Parathyroid adenoma (tissue), 2 donors: ENCODE measurements around the gene MCAM.

Experiments used
- H2AFZ ChIP-seq: fragments of 300-600 bp; sonication (generic); one replicate; pipeline ENCODE4 v1.7.0; 2017; ENCODE audit warnings: antibody characterized with exemption, mild to moderate bottlenecking
- H3K27ac ChIP-seq: fragments of 300-600 bp; sonication (generic); one replicate; pipeline ENCODE4 v1.7.0; 2017
- H3K27me3 ChIP-seq: fragments of 300-600 bp; sonication (generic); one replicate; pipeline ENCODE4 v1.7.0; 2017; ENCODE audit warnings: low read length; ENCODE audit not compliant: control insufficient read depth, insufficient read depth
- H3K36me3 ChIP-seq: fragments of 300-600 bp; sonication (generic); one replicate; pipeline ENCODE4 v1.7.0; 2017; ENCODE audit warnings: low read length; ENCODE audit not compliant: control insufficient read depth, insufficient read depth
- H3K4me1 ChIP-seq: fragments of 300-600 bp; sonication (generic); one replicate; pipeline ENCODE4 v1.7.0; 2017; ENCODE audit warnings: control low read depth
- H3K4me2 ChIP-seq: fragments of 300-600 bp; sonication (generic); one replicate; pipeline ENCODE4 v1.7.0; 2017; ENCODE audit warnings: low read length
- H3K4me3 ChIP-seq: fragments of 300-600 bp; sonication (generic); one replicate; pipeline ENCODE4 v1.7.0; 2017; ENCODE audit warnings: low read depth, low read length
- H3K79me2 ChIP-seq: fragments of 300-600 bp; sonication (generic); one replicate; pipeline ENCODE4 v1.7.0; 2017; ENCODE audit warnings: control low read depth
- H3K9ac ChIP-seq: fragments of 300-600 bp; sonication (generic); one replicate; pipeline ENCODE4 v1.7.0; 2017; ENCODE audit warnings: mild to moderate bottlenecking
- H3K9me3 ChIP-seq: fragments of 300-600 bp; sonication (generic); one replicate; pipeline ENCODE4 v1.7.0; 2017; ENCODE audit warnings: low read length; ENCODE audit not compliant: control insufficient read depth
- CTCF ChIP-seq: fragments of 300-600 bp; sonication (generic); IDR thresholded peaks from one replicate; pipeline ENCODE4 v1.7.0; 2017; ENCODE audit warnings: antibody characterized with exemption, mild to moderate bottlenecking
- donor health status: primary hyperparathyroidism.

The MCAM gene

GRCh38 chr11:119338965-119339588, 22.1 kb upstream of the MCAM start:
- TF ChIP-seq CTCF: no peak
- H3K4me1 ChIP-seq: no peaks in the 10 kb centered on the region
- H3K36me3 ChIP-seq: no peaks in the 10 kb centered on the region
- no peak overlapping the region for H3K27ac ChIP-seq
- H3K27me3 ChIP-seq: no peaks in the 10 kb centered on the region
- H3K4me2 ChIP-seq: peak overlapping the region; percentile 51
- H2AFZ ChIP-seq: no peak overlapping the region
- H3K9me3 ChIP-seq: no peaks in the 10 kb centered on the region
- no peaks in the 10 kb centered on the region for H3K79me2 ChIP-seq
- H3K4me3 ChIP-seq: peak overlapping the region; percentile 34
- no peak overlapping the region for H3K9ac ChIP-seq

- peak; percentile 67 for TF ChIP-seq CTCF
- Histone ChIP-seq H2AFZ (no peak overlapping the region), H3K4me2 (no peak overlapping the region), H3K4me1 (no peaks in the 10 kb centered on the region), H3K36me3 (no peaks in the 10 kb centered on the region), H3K27ac (no peak overlapping the region), H3K9ac (no peak overlapping the region), H3K9me3 (no peaks in the 10 kb centered on the region), H3K79me2 (no peaks in the 10 kb centered on the region), H3K4me3 (no peak overlapping the region), H3K27me3 (no peaks in the 10 kb centered on the region)
Measured at GRCh38 chr11:119338318-119338890, 21.5 kb upstream of the MCAM start.

- Histone ChIP-seq H3K9ac (no peak overlapping the region), H3K27me3 (no peaks in the 10 kb centered on the region), H3K79me2 (no peaks in the 10 kb centered on the region), H3K4me3 (no peak overlapping the region), H3K9me3 (no peaks in the 10 kb centered on the region), H3K4me2 (no peak overlapping the region), H3K4me1 (no peaks in the 10 kb centered on the region), H3K36me3 (no peaks in the 10 kb centered on the region), H2AFZ (no peak overlapping the region), H3K27ac (no peak overlapping the region)
- TF ChIP-seq CTCF: no peak
Measured at GRCh38 chr11:119337581-119338317, 20.8 kb upstream of the MCAM start.

- no peak for TF ChIP-seq CTCF
- no peaks in the 10 kb centered on the region for H3K4me1 ChIP-seq
- H3K4me3 ChIP-seq: no peak overlapping the region
- H3K27me3 ChIP-seq: no peaks in the 10 kb centered on the region
- no peaks in the 10 kb centered on the region for H3K9me3 ChIP-seq
- no peak overlapping the region for H3K9ac ChIP-seq
- no peaks in the 10 kb centered on the region for H3K79me2 ChIP-seq
- no peaks in the 10 kb centered on the region for H3K36me3 ChIP-seq
- no peak overlapping the region for H2AFZ ChIP-seq
- no peak overlapping the region for H3K4me2 ChIP-seq
- H3K27ac ChIP-seq: no peak overlapping the region
Measured at GRCh38 chr11:119336744-119337469, 20.0 kb upstream of the MCAM start.
